ENCODE measurements around the gene SHROOM2.

DNA sequence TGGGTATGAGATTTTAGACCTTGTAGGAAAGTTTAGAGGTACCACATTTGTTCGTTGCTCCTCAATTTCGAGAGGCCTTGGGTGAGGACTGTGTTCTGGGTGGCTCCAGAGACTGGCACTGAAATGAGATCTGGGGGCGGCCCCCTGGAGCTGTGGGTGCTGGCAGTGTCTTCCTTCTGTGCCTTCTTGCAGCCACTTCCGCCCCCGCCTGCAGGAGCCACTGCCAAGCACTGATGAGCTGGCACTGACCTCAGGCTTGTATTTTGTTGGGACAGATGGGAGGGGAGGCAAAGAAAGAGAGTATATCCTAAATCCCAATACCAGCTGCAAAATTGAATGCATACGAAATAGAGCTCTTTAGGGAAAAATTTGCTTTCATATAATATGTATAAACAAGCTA, 116.4 kb downstream of the SHROOM2 start:
- no peak for TF ChIP-seq POLR2A (IDR thresholded peaks at IDR 0.05)
- TF ChIP-seq, protein P1, sequence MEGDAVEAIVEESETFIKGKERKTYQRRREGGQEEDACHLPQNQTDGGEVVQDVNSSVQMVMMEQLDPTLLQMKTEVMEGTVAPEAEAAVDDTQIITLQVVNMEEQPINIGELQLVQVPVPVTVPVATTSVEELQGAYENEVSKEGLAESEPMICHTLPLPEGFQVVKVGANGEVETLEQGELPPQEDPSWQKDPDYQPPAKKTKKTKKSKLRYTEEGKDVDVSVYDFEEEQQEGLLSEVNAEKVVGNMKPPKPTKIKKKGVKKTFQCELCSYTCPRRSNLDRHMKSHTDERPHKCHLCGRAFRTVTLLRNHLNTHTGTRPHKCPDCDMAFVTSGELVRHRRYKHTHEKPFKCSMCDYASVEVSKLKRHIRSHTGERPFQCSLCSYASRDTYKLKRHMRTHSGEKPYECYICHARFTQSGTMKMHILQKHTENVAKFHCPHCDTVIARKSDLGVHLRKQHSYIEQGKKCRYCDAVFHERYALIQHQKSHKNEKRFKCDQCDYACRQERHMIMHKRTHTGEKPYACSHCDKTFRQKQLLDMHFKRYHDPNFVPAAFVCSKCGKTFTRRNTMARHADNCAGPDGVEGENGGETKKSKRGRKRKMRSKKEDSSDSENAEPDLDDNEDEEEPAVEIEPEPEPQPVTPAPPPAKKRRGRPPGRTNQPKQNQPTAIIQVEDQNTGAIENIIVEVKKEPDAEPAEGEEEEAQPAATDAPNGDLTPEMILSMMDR (IDR thresholded peaks at IDR 0.05): no peak
- no peak for TF ChIP-seq EP300 (IDR thresholded peaks at IDR 0.05)
